ENCODE measurements around the gene DCDC2C. TPM values are rescaled to one million over a fixed set of nuclear protein-coding genes. Genes with fewer than 3 reads are reported as not detected.
"Not testable (repeated sequence)": the region's sequence is repeated elsewhere in the genome, so short reads cannot be mapped to it uniquely, and the experiment has no call there.

Gene DCDC2C
- total RNA-seq, 2 donors from 2014 or later = not detected

DNA sequence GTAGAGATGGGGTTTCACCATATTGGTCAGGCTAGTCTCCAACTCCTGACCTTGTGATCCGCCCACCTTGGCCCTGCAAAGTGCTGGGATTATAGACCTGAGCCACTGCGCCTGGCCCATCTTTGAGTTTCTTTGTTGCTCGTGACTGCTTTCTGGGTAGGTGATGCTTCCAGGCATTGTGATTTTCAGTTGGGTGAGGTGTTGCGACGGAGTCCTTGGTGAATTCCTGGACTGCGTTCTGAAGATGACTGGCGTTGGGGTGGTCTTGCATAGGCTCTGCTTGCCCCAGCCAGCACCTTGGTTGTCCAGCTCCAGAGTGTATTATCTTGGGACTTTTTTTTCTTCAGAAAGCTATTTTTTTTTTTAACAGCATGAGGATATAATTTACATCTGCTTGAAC, 103.4 kb downstream of the DCDC2C start:
- Mint-ChIP-seq H3K9me3 (peaks cover 5% of the 10 kb centered on the region), H3K27ac (no peak overlapping the region)

GRCh38 chr2:3807853-3808252, 104.5 kb downstream of the DCDC2C start:
- H3K4me1 Mint-ChIP-seq = no peaks in the 10 kb centered on the region
- H3K27ac Mint-ChIP-seq = no peak overlapping the region
- H3K27me3 Mint-ChIP-seq = peaks cover 6% of the 10 kb centered on the region
- peaks cover 10% of the 10 kb centered on the region for H3K9me3 Mint-ChIP-seq
- no peaks in the 10 kb centered on the region for H3K36me3 Mint-ChIP-seq (ENCODE audit: low read depth)
- H3K4me3 Mint-ChIP-seq = no peak overlapping the region
- ATAC-seq (replicated peaks) = no peak

More for the DNA sequence above, 103.4 kb downstream of the DCDC2C start:
- no peaks in the 10 kb centered on the region for H3K36me3 Mint-ChIP-seq (ENCODE audit: low read depth)
- H3K4me1 Mint-ChIP-seq = no peaks in the 10 kb centered on the region
- H3K4me3 Mint-ChIP-seq = no peak overlapping the region
- ATAC-seq (replicated peaks) = no peak
- peaks cover 4% of the 10 kb centered on the region for H3K27me3 Mint-ChIP-seq

DNA sequence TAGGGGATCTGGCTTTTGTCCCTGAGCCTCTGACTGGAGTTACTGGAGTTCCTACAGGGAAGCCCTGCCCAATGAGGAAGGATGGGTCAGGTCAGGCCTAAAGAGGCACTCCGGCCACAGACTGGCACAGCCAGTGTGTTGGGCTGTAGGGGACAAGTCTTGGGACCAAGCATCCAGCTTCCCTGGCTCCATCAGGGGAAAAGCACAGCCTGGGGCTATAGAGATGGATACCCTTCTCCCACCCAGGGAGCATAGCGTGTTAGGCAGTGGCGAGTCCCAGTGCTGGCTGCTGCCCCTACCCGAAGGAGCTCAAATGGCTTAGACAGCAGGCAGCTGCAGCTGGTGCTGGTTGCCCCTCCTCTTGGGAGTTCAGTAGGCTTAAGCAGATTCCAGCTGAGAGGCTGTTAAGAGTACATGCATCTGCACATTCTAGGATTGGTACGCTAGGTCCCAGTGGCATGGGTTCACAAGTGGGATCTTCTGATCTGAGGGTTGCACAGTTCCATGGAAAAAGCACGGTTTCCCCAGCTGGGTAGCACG, 111.4 kb downstream of the DCDC2C start:
- Mint-ChIP-seq H3K27me3 (peaks cover 9% of the 10 kb centered on the region), H3K4me3 (no peak overlapping the region), H3K27ac (no peak overlapping the region), H3K4me1 (no peaks in the 10 kb centered on the region), H3K36me3 (ENCODE audit: low read depth) (no peaks in the 10 kb centered on the region), H3K9me3 (peaks cover 21% of the 10 kb centered on the region)
- no peak for ATAC-seq (replicated peaks)

GRCh38 chr2:3817144-3817543, 113.8 kb downstream of the DCDC2C start:
- H3K27ac Mint-ChIP-seq; H3K4me1 Mint-ChIP-seq; H3K27me3 Mint-ChIP-seq; H3K4me3 Mint-ChIP-seq; H3K36me3 Mint-ChIP-seq (ENCODE audit: low read depth); ATAC-seq (replicated peaks): not testable (repeated sequence)
- peaks cover 30% of the 10 kb centered on the region for H3K9me3 Mint-ChIP-seq

GRCh38 chr2:3823748-3824147, 120.4 kb downstream of the DCDC2C start:
- no peak for ATAC-seq (replicated peaks)
- Mint-ChIP-seq H3K4me1 (no peaks in the 10 kb centered on the region), H3K4me3 (no peak overlapping the region), H3K27me3 (no peaks in the 10 kb centered on the region), H3K27ac (no peak overlapping the region), H3K36me3 (ENCODE audit: low read depth) (no peaks in the 10 kb centered on the region), H3K9me3 (peaks cover 14% of the 10 kb centered on the region)

- Mint-ChIP-seq H3K4me3 (no peak overlapping the region), H3K4me1 (no peaks in the 10 kb centered on the region), H3K36me3 (ENCODE audit: low read depth) (no peaks in the 10 kb centered on the region), H3K27me3 (peaks cover under 1% of the 10 kb centered on the region), H3K27ac (no peak overlapping the region), H3K9me3 (no peaks in the 10 kb centered on the region)
- ATAC-seq (replicated peaks) = no peak
Measured at GRCh38 chr2:3827673-3828575, 124.5 kb downstream of the DCDC2C start.

DNA sequence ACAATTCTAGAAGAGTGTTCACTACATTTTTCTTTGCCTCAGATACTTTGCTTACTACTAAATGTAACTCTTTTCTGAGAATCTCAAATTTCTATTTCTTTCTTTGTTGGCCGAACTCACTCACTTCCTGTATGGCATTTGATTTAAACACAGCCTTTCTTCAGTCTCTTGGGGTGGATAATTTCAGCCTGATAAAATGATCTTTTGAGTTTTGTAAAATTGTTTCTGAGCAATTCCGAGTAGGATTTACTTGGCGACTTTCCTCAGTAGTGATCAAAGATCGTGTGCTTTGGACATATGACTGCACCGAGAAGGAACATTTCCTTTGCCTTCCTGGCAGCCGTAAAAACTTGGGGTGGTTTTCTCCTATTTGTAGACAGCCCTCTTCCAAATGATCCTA, 127.4 kb downstream of the DCDC2C start:
- Mint-ChIP-seq H3K27me3 (peaks cover 13% of the 10 kb centered on the region), H3K9me3 (peaks cover 3% of the 10 kb centered on the region), H3K36me3 (ENCODE audit: low read depth) (no peaks in the 10 kb centered on the region), H3K4me1 (no peaks in the 10 kb centered on the region), H3K4me3 (no peak overlapping the region), H3K27ac (no peak overlapping the region)
- no peak for ATAC-seq (replicated peaks)

- Mint-ChIP-seq H3K9me3 (peaks cover 6% of the 10 kb centered on the region), H3K27ac (no peak overlapping the region), H3K36me3 (ENCODE audit: low read depth) (no peaks in the 10 kb centered on the region), H3K4me1 (no peaks in the 10 kb centered on the region), H3K27me3 (peaks cover 16% of the 10 kb centered on the region), H3K4me3 (no peak overlapping the region)
- ATAC-seq (replicated peaks) = no peak
Measured at GRCh38 chr2:3837086-3837485, 133.7 kb downstream of the DCDC2C start.

DNA sequence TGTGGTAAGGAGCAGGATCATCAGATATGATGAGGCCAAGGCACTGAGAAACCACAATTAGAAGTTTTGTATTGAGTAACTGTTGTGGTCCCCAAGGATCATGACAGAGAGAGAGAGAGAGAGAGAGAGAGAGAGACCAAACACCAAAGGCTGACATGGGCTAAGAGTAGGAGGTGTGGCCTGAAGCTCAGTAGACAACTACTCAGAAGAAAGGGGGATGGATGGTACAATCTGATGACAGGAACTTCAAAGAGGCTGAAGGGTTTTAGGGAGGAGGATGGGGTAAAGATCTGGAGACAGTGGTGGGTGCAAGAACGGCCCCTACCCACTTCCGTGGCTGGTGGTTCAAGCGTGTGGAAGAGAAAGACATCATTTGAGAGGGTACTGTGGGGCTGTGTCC, 135.0 kb downstream of the DCDC2C start:
- H3K27me3 Mint-ChIP-seq = peaks cover 12% of the 10 kb centered on the region

DNA sequence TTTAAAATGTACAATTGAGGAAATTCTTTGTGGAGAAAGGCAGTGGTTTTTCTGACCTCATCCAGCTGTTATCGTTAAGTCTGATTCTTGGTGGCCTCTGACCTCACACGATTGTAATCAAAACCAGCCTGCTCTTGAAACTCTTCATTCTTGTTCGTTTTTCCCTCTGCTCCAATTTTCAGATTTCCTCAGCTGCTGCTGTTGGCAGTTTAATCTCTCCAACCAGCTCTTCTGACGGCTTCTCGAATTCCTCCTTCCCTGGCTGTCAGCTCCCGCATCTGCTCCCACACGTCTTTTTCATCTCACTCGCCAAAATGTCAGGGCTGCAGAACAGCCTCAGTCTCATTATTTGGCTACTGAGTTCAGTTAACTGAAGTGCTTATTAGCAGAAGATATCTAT, 136.1 kb downstream of the DCDC2C start:
- peaks cover 11% of the 10 kb centered on the region for H3K9me3 Mint-ChIP-seq
- H3K36me3 Mint-ChIP-seq (ENCODE audit: low read depth) = no peaks in the 10 kb centered on the region
- H3K4me1 Mint-ChIP-seq = no peaks in the 10 kb centered on the region
- H3K27ac Mint-ChIP-seq = no peak overlapping the region
- no peak overlapping the region for H3K4me3 Mint-ChIP-seq
- ATAC-seq (replicated peaks) = no peak
- peaks cover 7% of the 10 kb centered on the region for H3K27me3 Mint-ChIP-seq

More for the DNA sequence above, 135.0 kb downstream of the DCDC2C start:
- Mint-ChIP-seq H3K4me3 (no peak overlapping the region), H3K27ac (no peak overlapping the region), H3K4me1 (no peaks in the 10 kb centered on the region), H3K9me3 (peaks cover 3% of the 10 kb centered on the region), H3K36me3 (ENCODE audit: low read depth) (no peaks in the 10 kb centered on the region)
- no peak for ATAC-seq (replicated peaks)

DNA sequence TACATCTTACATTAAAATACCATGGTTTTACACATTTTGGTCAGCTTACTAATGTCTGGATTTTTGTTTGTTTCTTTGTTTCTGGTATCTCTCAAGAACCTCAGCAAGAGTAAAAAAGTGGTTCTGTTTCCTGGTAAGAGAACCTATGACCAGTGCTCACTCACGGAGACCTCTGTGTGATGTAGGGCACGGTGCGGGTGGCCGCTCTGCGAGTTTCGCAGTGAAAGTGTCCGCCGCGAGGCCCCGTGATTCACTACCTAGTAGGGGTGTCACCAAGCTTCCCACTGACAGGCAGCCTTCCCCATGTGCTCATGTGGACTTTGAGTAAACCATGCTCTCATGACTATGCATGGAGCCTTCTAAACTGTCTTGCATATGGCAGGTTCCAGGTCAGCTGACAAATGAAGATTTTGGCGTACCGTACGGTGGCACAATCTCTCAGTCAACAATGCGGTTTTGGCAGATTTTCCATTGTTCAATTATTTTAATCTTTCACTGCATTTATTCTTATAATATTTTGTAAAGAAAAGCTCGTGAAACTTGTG, 137.3 kb downstream of the DCDC2C start:
- no peak for ATAC-seq (replicated peaks)
- Mint-ChIP-seq H3K27me3 (peaks cover 3% of the 10 kb centered on the region), H3K9me3 (peaks cover 11% of the 10 kb centered on the region), H3K27ac (no peak overlapping the region), H3K36me3 (ENCODE audit: low read depth) (no peaks in the 10 kb centered on the region), H3K4me1 (no peaks in the 10 kb centered on the region), H3K4me3 (no peak overlapping the region)

- Mint-ChIP-seq H3K4me3 (no peak overlapping the region), H3K9me3 (peaks cover 16% of the 10 kb centered on the region), H3K4me1 (no peaks in the 10 kb centered on the region), H3K27me3 (no peaks in the 10 kb centered on the region), H3K27ac (no peak overlapping the region), H3K36me3 (ENCODE audit: low read depth) (no peaks in the 10 kb centered on the region)
- ATAC-seq (replicated peaks) = no peak
Measured at GRCh38 chr2:3847397-3848052, 144.2 kb downstream of the DCDC2C start.

DNA sequence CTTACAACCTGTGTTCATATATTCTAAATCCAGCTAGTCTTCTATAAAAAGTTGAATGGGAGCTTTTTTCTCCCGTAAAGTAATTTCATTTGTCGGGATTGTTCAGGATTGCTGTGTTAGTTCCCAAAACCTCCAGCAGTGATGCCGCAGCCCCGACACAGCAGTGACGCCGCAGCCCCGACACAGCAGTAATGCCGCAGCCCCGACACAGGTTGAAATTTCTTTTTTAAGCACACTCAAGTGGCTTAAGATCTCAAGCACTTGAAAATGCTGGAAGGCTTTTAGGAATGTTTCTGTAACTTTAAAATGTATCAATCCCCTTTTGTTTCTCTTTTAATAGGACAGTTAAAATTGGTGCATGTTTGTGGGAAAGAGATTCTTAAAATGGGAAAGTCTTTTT, 145.4 kb downstream of the DCDC2C start:
- Mint-ChIP-seq H3K4me3 (no peak overlapping the region), H3K27ac (no peak overlapping the region), H3K9me3 (peaks cover 12% of the 10 kb centered on the region), H3K36me3 (ENCODE audit: low read depth) (no peaks in the 10 kb centered on the region), H3K27me3 (no peaks in the 10 kb centered on the region), H3K4me1 (no peaks in the 10 kb centered on the region)
- no peak for ATAC-seq (replicated peaks)

DNA sequence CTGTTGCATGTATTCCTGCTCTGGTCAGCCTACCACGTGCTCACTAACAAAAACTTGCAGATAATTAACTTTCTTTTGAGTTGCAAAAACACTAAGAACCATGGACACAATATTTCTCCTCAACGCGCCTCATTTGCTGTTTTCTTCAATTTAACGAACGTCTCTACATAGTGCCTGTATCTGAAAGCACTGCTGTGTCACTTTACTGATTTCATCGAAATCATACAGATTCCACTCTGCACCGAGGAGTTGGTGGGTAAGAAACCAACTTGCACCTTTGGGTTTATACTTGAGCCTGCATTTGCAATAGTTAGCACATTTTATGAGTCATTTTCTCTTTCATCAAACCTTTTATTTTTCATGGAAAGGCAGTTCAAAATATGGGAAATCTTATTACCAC, 145.8 kb downstream of the DCDC2C start:
- ATAC-seq (replicated peaks) = no peak
- H3K4me3 Mint-ChIP-seq = no peak overlapping the region
- H3K27me3 Mint-ChIP-seq = no peaks in the 10 kb centered on the region
- no peaks in the 10 kb centered on the region for H3K36me3 Mint-ChIP-seq (ENCODE audit: low read depth)
- peaks cover 8% of the 10 kb centered on the region for H3K9me3 Mint-ChIP-seq
- no peak overlapping the region for H3K27ac Mint-ChIP-seq
- H3K4me1 Mint-ChIP-seq = no peaks in the 10 kb centered on the region

- Mint-ChIP-seq H3K36me3 (ENCODE audit: low read depth) (no peaks in the 10 kb centered on the region), H3K4me3 (no peak overlapping the region), H3K27me3 (no peaks in the 10 kb centered on the region), H3K9me3 (no peaks in the 10 kb centered on the region), H3K27ac (no peak overlapping the region), H3K4me1 (no peaks in the 10 kb centered on the region)
- no peak for ATAC-seq (replicated peaks)
Measured at GRCh38 chr2:3857576-3857975, 154.2 kb downstream of the DCDC2C start.

All from activated T-helper 17 cell treated with anti-CD3 and anti-CD28 coated beads, Interleukin-2, amount 50 U/mL, for 72 hours (primary cell).